Adrenal gland (tissue), 12 donors: ENCODE results near the gene CUX1. TPM values are rescaled to one million over a fixed set of nuclear protein-coding genes. Genes with fewer than 3 reads are reported as not detected.

ENCODE experiments used
- DNase-seq, 7 donors: peaks; one replicate each; pipeline ENCODE4 v3.0.0-alpha.2; 2019 to 2020
- H3K27ac ChIP-seq, 5 donors: fragments of 200-600 bp; sonication (generic) in 4 of 5; 1 replicate in 3 of 5; 2 replicates in 2 of 5; pipeline versions ENCODE4 v1.5.1 to v1.8.0; 2016 to 2020; ENCODE audit warnings: mild to moderate bottlenecking in 1 of 5
- H3K27me3 ChIP-seq: fragments of 200-600 bp; 2 replicates; pipeline ENCODE4 v1.8.0; 2021
- H3K36me3 ChIP-seq, 2 donors: fragments of 200-600 bp; replicated peaks in 1 of 2; 1 replicate in 1 of 2; 2 replicates in 1 of 2; pipeline versions ENCODE4 v1.5.1 to v1.8.0; 2018 to 2022
- H3K4me1 ChIP-seq, 2 donors: fragments of 200-600 bp; replicated peaks in 1 of 2; 1 replicate in 1 of 2; 2 replicates in 1 of 2; pipeline versions ENCODE4 v1.5.1 to v1.8.0; 2018 to 2021
- H3K4me3 ChIP-seq, 4 donors: fragments of 200-600 bp; sonication (generic) in 3 of 4; one replicate each; pipeline ENCODE4 v1.5.1; 2016 to 2018
- H3K9me3 ChIP-seq, 3 donors: fragments of 200-600 bp; sonication (generic) in 1 of 3; replicated peaks in 1 of 3; 1 replicate in 2 of 3; 2 replicates in 1 of 3; pipeline versions ENCODE4 v1.5.1 to v1.8.0; 2016 to 2021
- POLR2A ChIP-seq, 2 donors: fragments of 450-650 bp; IDR thresholded peaks; one replicate each; pipeline ENCODE4 v1.6.1; 2017; ENCODE audit warnings: antibody characterized with exemption in 2 of 2, mild to moderate bottlenecking in 2 of 2, moderate library complexity in 1 of 2
- WGBS, 4 donors: extraction: QIAGEN DNeasy Blood & Tissue Kit in 2 of 4; methylation state at CpG; one replicate each; pipeline versions ENCODE4 v1.1.5 to v1.1.7; 2013 to 2017; 5-methylcytosine and 5-hydroxymethylcytosine counted together
- intact Hi-C, 2 donors: fragments of 100-400 bp; cut with DNase I; formaldehyde crosslinking; loops; one replicate each; pipeline versions ENCODE4 v1.14.1 to v1.15.0; 2022 to 2023
- polyA plus RNA-seq, 3 donors: library from polyadenylated mRNA; stranded (reverse); fragments of 200-250 nt in 2 of 3; fragments of 350-450 nt in 1 of 3; fragmentation: Illumina TruSeq in 1 of 3; extraction: RNeasy Lipid Tissue Mini Kit (QIAGEN cat#74804) in 1 of 3; gene quantifications; one replicate each; pipeline ENCODE4 v1.2.3, GENCODE V29; 2013 to 2014
- total RNA-seq, 9 donors: library from RNA; depleted of rRNA in 4 of 9; stranded (reverse); fragments of >200 nt in 4 of 9; fragments of 120-200 nt in 1 of 9; fragmentation: NEBNext Ultra II Directional in 1 of 9; extraction: Animal tissue kit (Norgen Biotek cat#: 25700) in 1 of 9; gene quantifications; one replicate each; pipeline versions ENCODE4 v1.1.0 to v1.2.4, GENCODE V29; 2013 to 2023
- TF ChIP-seq, protein P1 (sequence below), 6 experiments: fragments of 450-650 bp in 4 of 6; fragments of 200-600 bp in 2 of 6; sonication (generic) in 1 of 6; IDR thresholded peaks; 1 replicate in 5 of 6; 2 replicates in 1 of 6; pipeline versions ENCODE4 v1.5.1 to v1.8.0; 2016 to 2021; ENCODE audit warnings: antibody characterized with exemption in 6 of 6, mild to moderate bottlenecking in 2 of 6, moderate library complexity in 1 of 6
- donor health status: healthy with polysubstance abuse.
- donor health status: Bipolar disorder and iron deficiency.
- donor health status: DM: yes; HTN: yes; CAD: no.
- donor health status: DM: no; HTN: no; CAD: no.
- donor health status: DM: no; HTN: no; CAD: no.
- donor health status: DM: yes; HTN: yes; CAD: no.

Gene CUX1
- total and polyA plus RNA-seq, 12 donors: 17.2 to 72.6 (median 58.3) TPM

DNA sequence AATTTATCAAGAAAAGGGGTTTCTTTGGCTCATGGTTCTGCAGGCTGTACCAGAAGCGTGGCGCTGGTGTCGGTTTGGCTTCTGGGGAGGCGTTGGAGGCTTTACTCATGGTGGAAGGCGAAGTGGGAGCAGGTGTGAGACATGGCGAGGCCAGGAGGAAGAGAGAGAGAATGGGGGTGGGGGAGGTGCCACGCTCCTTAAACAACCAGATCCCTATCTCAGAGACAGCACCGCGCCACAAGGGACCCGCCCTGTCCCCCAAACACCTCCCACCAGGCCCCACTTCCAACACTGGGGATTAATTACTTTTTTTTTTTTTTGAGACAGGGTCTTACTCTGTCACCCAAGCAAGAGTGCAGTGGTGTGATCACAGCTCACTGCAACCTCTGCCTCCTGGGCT lies 451.2 kb downstream of the CUX1 start:
- DNase-seq: no peak
- Histone ChIP-seq H3K4me1 (peaks cover 0 to 4% of the 10 kb centered on the region in 2 donors), H3K4me3 (no peak overlapping the region), H3K9me3 (no peaks in the 10 kb centered on the region), H3K27me3 (no peaks in the 10 kb centered on the region), H3K36me3 (no peaks in the 10 kb centered on the region), H3K27ac (no peak overlapping the region)
- 90 to 94% (median 91%) methylated on average over 10 of the region's 10 CpGs for WGBS, 4 donors
- intact Hi-C loops: no loop called here
- TF ChIP-seq, protein P1, sequence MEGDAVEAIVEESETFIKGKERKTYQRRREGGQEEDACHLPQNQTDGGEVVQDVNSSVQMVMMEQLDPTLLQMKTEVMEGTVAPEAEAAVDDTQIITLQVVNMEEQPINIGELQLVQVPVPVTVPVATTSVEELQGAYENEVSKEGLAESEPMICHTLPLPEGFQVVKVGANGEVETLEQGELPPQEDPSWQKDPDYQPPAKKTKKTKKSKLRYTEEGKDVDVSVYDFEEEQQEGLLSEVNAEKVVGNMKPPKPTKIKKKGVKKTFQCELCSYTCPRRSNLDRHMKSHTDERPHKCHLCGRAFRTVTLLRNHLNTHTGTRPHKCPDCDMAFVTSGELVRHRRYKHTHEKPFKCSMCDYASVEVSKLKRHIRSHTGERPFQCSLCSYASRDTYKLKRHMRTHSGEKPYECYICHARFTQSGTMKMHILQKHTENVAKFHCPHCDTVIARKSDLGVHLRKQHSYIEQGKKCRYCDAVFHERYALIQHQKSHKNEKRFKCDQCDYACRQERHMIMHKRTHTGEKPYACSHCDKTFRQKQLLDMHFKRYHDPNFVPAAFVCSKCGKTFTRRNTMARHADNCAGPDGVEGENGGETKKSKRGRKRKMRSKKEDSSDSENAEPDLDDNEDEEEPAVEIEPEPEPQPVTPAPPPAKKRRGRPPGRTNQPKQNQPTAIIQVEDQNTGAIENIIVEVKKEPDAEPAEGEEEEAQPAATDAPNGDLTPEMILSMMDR (IDR thresholded peaks at IDR 0.05): no peak
- TF ChIP-seq POLR2A (IDR thresholded peaks at IDR 0.05): no peak

DNA sequence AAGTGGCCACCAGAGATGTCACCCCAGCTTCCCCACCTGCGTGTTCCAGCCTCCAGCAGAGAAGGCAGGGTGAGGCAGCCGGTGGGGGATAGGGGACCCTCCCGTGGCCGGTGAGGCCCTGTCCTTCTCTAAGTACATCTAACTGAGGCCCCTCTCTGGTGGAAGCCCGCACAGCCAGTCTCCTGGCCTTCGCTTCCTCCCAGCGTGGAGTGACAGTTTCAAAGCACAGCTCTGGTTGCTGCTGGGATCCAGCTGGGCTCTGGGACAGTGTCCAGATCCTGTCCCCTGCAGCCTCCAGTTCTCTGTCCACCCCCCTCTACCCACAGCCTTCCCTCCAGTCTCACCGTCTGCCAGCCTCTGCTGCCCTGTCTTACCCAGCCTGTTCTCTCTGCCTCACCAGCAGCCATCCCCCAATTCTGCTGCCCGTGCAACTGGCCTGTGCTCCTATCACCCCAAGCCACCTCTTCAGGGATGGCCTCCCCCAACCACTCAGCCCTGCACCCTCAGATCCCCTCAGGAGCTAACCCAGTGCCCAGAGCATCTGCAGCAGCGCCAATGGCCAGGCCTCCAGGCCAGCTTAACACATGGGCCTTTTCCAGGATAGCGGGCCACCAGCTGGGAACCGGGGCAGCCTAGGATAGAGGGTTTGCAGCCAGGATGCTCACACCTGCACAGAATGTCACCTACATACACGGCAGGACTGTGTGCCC lies 452.9 kb downstream of the CUX1 start:
- WGBS, 4 donors: 74 to 80% (median 77%) methylated on average over 8 to 13 of the region's 13 CpGs
- Histone ChIP-seq H3K27me3 (no peaks in the 10 kb centered on the region), H3K4me3 (no peak overlapping the region), H3K27ac (no peak overlapping the region), H3K36me3 (no peaks in the 10 kb centered on the region), H3K9me3 (no peaks in the 10 kb centered on the region), H3K4me1 (peaks cover 0 to 4% of the 10 kb centered on the region in 2 donors)
- no peak for DNase-seq
- no peak for TF ChIP-seq POLR2A (IDR thresholded peaks at IDR 0.05)
- TF ChIP-seq, protein P1 (IDR thresholded peaks at IDR 0.05): no peak
- intact Hi-C loops: loop anchor here (5.0 to 10.0 kb wide), 4 partner anchors 583 to 728 kb away; no protein-coding TSS in a partner anchor

DNA sequence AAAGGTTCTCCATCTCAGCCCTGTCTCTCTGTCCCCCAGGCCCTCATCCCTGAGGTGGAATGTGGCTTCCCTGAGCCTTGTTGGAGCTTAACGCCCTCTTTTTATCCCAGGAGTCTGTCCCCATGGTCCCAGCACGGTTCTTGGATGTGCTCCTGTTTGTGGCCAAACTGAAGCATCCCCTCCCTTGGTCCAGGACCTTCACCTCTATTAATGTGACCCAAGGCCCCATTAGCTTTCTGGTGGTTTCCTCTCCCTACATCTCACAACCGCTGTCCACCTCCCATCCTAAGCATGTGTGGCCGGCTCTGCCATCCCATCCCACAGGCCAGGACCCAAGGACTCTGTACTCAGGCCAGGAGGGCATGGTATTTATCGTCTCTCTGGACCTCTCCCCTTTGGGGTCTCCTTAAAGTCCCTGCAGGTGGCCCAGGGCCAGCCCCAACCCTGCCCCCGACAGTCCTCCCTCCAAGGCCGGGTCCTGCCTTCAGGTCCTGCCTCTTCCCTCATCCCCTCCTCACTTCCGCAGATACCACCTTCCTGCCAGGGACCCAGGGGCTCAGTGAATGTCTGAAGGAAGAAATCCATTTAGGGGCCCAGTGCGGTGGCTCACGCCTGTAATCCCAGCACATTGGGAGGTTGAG lies 453.9 kb downstream of the CUX1 start:
- no peak for TF ChIP-seq POLR2A (IDR thresholded peaks at IDR 0.05)
- TF ChIP-seq, protein P1 (IDR thresholded peaks at IDR 0.05): no peak
- H3K36me3 ChIP-seq: no peaks in the 10 kb centered on the region
- no peaks in the 10 kb centered on the region for H3K27me3 ChIP-seq
- H3K27ac ChIP-seq: no peak overlapping the region
- intact Hi-C loops: loop anchor here (5.0 to 10.0 kb wide), 4 partner anchors 584 to 729 kb away; no protein-coding TSS in a partner anchor
- no peak overlapping the region for H3K4me3 ChIP-seq
- peaks cover 0 to 4% of the 10 kb centered on the region in 2 donors for H3K4me1 ChIP-seq
- no peak for DNase-seq
- H3K9me3 ChIP-seq: no peaks in the 10 kb centered on the region
- 90 to 94% (median 91%) methylated on average over 7 to 10 of the region's 10 CpGs for WGBS, 4 donors

DNA sequence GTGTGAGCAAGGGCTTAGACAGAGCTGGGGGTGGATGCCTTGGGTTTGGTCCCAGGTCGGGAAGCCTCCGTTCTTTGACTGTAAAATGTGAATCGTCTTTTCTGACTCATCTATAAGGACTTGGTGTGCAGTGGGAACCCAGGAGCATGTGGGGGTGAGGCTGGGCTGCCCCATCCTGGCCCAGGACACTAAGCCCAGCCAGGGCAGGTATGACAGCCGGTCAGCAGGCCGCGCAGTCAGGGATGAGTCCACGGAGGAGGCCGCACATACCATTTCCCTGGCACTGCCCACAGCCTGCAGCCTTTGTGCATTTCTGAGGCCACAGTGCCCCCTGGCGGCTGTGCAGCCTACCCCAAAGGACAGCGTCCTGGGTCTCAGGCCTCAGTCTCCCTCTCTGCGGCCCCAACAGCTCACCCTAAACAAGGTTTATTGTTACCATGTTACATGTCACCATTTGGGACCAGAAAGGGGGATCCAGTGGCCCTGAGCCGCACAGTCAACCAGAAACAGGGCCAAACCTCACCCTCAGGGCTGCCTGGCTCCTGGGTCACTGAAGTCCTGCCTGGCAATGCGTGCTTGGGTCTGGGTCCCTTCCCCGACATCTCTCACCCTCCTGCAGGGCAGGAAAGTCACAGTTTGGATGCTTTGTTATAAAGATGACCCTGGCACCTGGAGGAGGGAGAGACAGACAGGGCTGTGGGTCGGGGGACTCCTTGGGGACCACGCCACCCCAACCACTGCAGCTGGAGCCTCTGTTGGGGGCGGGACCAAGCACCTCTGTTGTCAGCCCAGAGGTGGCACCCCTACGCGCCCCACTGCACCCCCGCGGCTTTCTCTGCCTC lies 454.9 kb downstream of the CUX1 start:
- Histone ChIP-seq H3K27ac (no peak overlapping the region), H3K4me1 (peaks cover 0 to 4% of the 10 kb centered on the region in 2 donors), H3K4me3 (no peak overlapping the region), H3K27me3 (no peaks in the 10 kb centered on the region), H3K36me3 (no peaks in the 10 kb centered on the region), H3K9me3 (no peaks in the 10 kb centered on the region)
- TF ChIP-seq, protein P1 (IDR thresholded peaks at IDR 0.05): peak; percentile 85 to 94 (median 93)
- TF ChIP-seq POLR2A (IDR thresholded peaks at IDR 0.05): no peak
- intact Hi-C loops: loop anchor here (2.0 to 10.0 kb wide), 5 partner anchors 585 to 730 kb away; no protein-coding TSS in a partner anchor
- WGBS, 4 donors: 34 to 44% (median 40%) methylated on average over 11 to 21 of the region's 21 CpGs
- peak; percentile 77 to 92 (median 85) for DNase-seq
